Gastrocnemius medialis (tissue), 4 donors: ENCODE measurements around the gene AGAP2. TPM values are rescaled to one million over a fixed set of nuclear protein-coding genes. Genes with fewer than 3 reads are reported as not detected.

Experiments
- ATAC-seq, 2 donors: fragments of 150-250 bp; one replicate each; pipeline ENCODE4 v1.9.1; 2016
- DNase-seq, 2 donors: peaks; one replicate each; pipeline ENCODE4 v3.0.0-alpha.2; 2019
- H3K27ac ChIP-seq, 4 donors: fragments of 200-600 bp; sonication (generic); 1 replicate in 1 of 4; 2 replicates in 3 of 4; pipeline ENCODE4 v1.5.1; 2016 to 2018; ENCODE audit warnings: mild to moderate bottlenecking in 2 of 4, moderate library complexity in 1 of 4
- H3K27me3 ChIP-seq, 3 donors: fragments of 200-600 bp; sonication (generic) in 2 of 3; 1 replicate in 1 of 3; 2 replicates in 2 of 3; pipeline versions ENCODE4 v1.5.1 to v1.6.0; 2016 to 2019; ENCODE audit warnings: mild to moderate bottlenecking in 1 of 3, moderate library complexity in 1 of 3
- H3K36me3 ChIP-seq, 2 donors: fragments of 200-600 bp; sonication (generic) in 1 of 2; one replicate each; pipeline ENCODE4 v1.5.1; 2017 to 2018
- H3K4me1 ChIP-seq, 2 donors: fragments of 200-600 bp; sonication (generic) in 1 of 2; one replicate each; pipeline ENCODE4 v1.5.1; 2016 to 2017; ENCODE audit warnings: mild to moderate bottlenecking in 2 of 2
- H3K4me3 ChIP-seq, 4 donors: fragments of 200-600 bp; sonication (generic) in 3 of 4; 1 replicate in 1 of 4; 2 replicates in 3 of 4; pipeline ENCODE4 v1.5.1; 2016 to 2019; ENCODE audit warnings: mild to moderate bottlenecking in 2 of 4
- H3K9me3 ChIP-seq, 3 donors: fragments of 200-600 bp; sonication (generic) in 2 of 3; 1 replicate in 1 of 3; 2 replicates in 2 of 3; pipeline ENCODE4 v1.5.1; 2016 to 2019
- CTCF ChIP-seq, 5 experiments: fragments of 450-650 bp in 3 of 5; fragments of 200-600 bp in 2 of 5; sonication (generic) in 2 of 5; IDR thresholded peaks in 4 of 5; conservative IDR thresholded peaks in 1 of 5; 1 replicate in 4 of 5; 2 replicates in 1 of 5; pipeline ENCODE4 v1.5.1; 2016 to 2019; ENCODE audit warnings: antibody characterized with exemption in 5 of 5, mild to moderate bottlenecking in 3 of 5, moderate library complexity in 3 of 5
- POLR2A ChIP-seq, 2 donors: fragments of 450-650 bp; IDR thresholded peaks; one replicate each; pipeline ENCODE4 v1.6.1; 2017; ENCODE audit warnings: antibody characterized with exemption in 2 of 2, mild to moderate bottlenecking in 2 of 2, moderate library complexity in 2 of 2
- in situ Hi-C, 4 donors: fragments of 200-750 bp; cut with MboI; loops; one replicate each; pipeline versions ENCODE4 v1.15.0 to v1.8.0; 2017; ENCODE audit warnings: low sequenced_read_pairs in 4 of 4
- intact Hi-C: fragments of 100-400 bp; cut with DNase I; formaldehyde crosslinking; loops from one replicate; pipeline ENCODE4 v1.15.1; 2023; ENCODE audit warnings: low total_unique reads
- total RNA-seq, 4 donors: library from RNA; depleted of rRNA; stranded (reverse); fragments of >200 nt; gene quantifications; one replicate each; pipeline versions ENCODE4 v1.1.0 to v1.2.3, GENCODE V29; 2016

Gene AGAP2
- total RNA-seq, 4 donors from 2014 or later: 1.8 to 5.4 (median 3.7) TPM

- in situ Hi-C loops: no loop called here
- DNase-seq (no peak), ATAC-seq (no peak)
- peak overlapping the region; percentile 26 to 52 (median 42) for H3K4me3 ChIP-seq
- peaks cover 0 to 26% of the 10 kb centered on the region in 2 donors for H3K36me3 ChIP-seq
- no peaks in the 10 kb centered on the region for H3K9me3 ChIP-seq
- no peak overlapping the region for H3K27ac ChIP-seq
- peaks cover 46 to 57% (median 52%) of the 10 kb centered on the region in 3 donors for H3K27me3 ChIP-seq
- TF ChIP-seq CTCF (IDR thresholded peaks at IDR 0.05 in 4 of 5, conservative IDR thresholded peaks at IDR 0.05 in 1 of 5): peak in 2 of 5 experiments; percentile 8 to 25
- TF ChIP-seq POLR2A (IDR thresholded peaks at IDR 0.05): no peak
- intact Hi-C loops: no loop called here
- H3K4me1 ChIP-seq: peaks cover 16 to 22% of the 10 kb centered on the region in 2 donors
These were observed 26.6 kb upstream of the AGAP2 start for GRCh38 chr12:57765003-57765697.

GRCh38 chr12:57764662-57765002 is 26.1 kb upstream of the AGAP2 start:
- H3K27me3 ChIP-seq: peaks cover 46 to 57% (median 52%) of the 10 kb centered on the region in 3 donors
- TF ChIP-seq POLR2A (IDR thresholded peaks at IDR 0.05) (no peak), CTCF (IDR thresholded peaks at IDR 0.05 in 4 of 5, conservative IDR thresholded peaks at IDR 0.05 in 1 of 5) (no peak)
- intact Hi-C loops (no loop called here), in situ Hi-C loops (no loop called here)
- ATAC-seq (no peak), DNase-seq (no peak)
- H3K9me3 ChIP-seq: no peaks in the 10 kb centered on the region
- peaks cover 0 to 21% of the 10 kb centered on the region in 2 donors for H3K36me3 ChIP-seq
- no peak overlapping the region for H3K27ac ChIP-seq
- peaks cover 16 to 22% of the 10 kb centered on the region in 2 donors for H3K4me1 ChIP-seq
- H3K4me3 ChIP-seq: peak overlapping the region; percentile 26 to 52 (median 42)

- no peaks in the 10 kb centered on the region for H3K9me3 ChIP-seq
- DNase-seq (no peak), ATAC-seq (no peak)
- peaks cover 0 to 19% of the 10 kb centered on the region in 2 donors for H3K36me3 ChIP-seq
- intact Hi-C loops: no loop called here
- in situ Hi-C loops: no loop called here
- H3K27ac ChIP-seq: no peak overlapping the region
- TF ChIP-seq POLR2A (IDR thresholded peaks at IDR 0.05) (no peak), CTCF (IDR thresholded peaks at IDR 0.05 in 4 of 5, conservative IDR thresholded peaks at IDR 0.05 in 1 of 5) (no peak)
- H3K27me3 ChIP-seq: peaks cover 46 to 57% (median 52%) of the 10 kb centered on the region in 3 donors
- H3K4me1 ChIP-seq: peaks cover 16 to 22% of the 10 kb centered on the region in 2 donors
- no peak overlapping the region for H3K4me3 ChIP-seq
These were observed 25.5 kb upstream of the AGAP2 start for GRCh38 chr12:57763881-57764661.

- Histone ChIP-seq H3K4me1 (peaks cover 16 to 22% of the 10 kb centered on the region in 2 donors), H3K27me3 (peaks cover 46 to 57% (median 52%) of the 10 kb centered on the region in 3 donors), H3K4me3 (no peak overlapping the region), H3K27ac (no peak overlapping the region), H3K9me3 (no peaks in the 10 kb centered on the region), H3K36me3 (peaks cover 0 to 20% of the 10 kb centered on the region in 2 donors)
- in situ Hi-C loops (no loop called here), intact Hi-C loops (no loop called here)
- DNase-seq (no peak), ATAC-seq (no peak)
- no peak for TF ChIP-seq CTCF (IDR thresholded peaks at IDR 0.05 in 4 of 5, conservative IDR thresholded peaks at IDR 0.05 in 1 of 5)
- TF ChIP-seq POLR2A (IDR thresholded peaks at IDR 0.05): no peak
These were observed 23.9 kb upstream of the AGAP2 start for GRCh38 chr12:57762463-57762862.
